Epithelial cell of proximal tubule (primary cell): ENCODE data around the gene TIAM2. TPM values are rescaled to one million over a fixed set of nuclear protein-coding genes. Genes with fewer than 3 reads are reported as not detected.
"Not testable (repeated sequence)": the region's sequence is repeated elsewhere in the genome, so short reads cannot be mapped to it uniquely, and the experiment has no call there.

ENCODE experiments used
- DNase-seq: peaks from one replicate; pipeline ENCODE4 v3.0.0-alpha.2; 2011; ENCODE audit warnings: low read depth
- H3K4me3 ChIP-seq: 2 replicates; pipeline ENCODE4 v1.5.1; 2011; ENCODE audit warnings: low read depth, mild to moderate bottlenecking, low read length
- CTCF ChIP-seq: conservative IDR thresholded peaks from 2 replicates; pipeline ENCODE4 v1.5.1; 2012; ENCODE audit warnings: low read depth, mild to moderate bottlenecking, low read length
- total RNA-seq: library from RNA; depleted of rRNA; stranded (reverse); fragments of >200 nt; gene quantifications from 2 replicates; pipeline ENCODE4 v1.2.3, GENCODE V29; 2015

The TIAM2 gene
- total RNA-seq, 1 donor from 2014 or later, result 9.9 TPM

- H3K4me3 ChIP-seq, result no peak overlapping the region
- no peak for TF ChIP-seq CTCF
- DNase-seq, result no peak
Observed at GRCh38 chr6:155115893-155116570, 120.9 kb downstream of the TIAM2 start.

GRCh38 chr6:155116571-155116910 is 121.4 kb downstream of the TIAM2 start:
- DNase-seq, result no peak
- no peak for TF ChIP-seq CTCF
- H3K4me3 ChIP-seq, result no peak overlapping the region

- H3K4me3 ChIP-seq, result no peak overlapping the region
- DNase-seq, result no peak
- no peak for TF ChIP-seq CTCF
Observed at GRCh38 chr6:155117256-155117655, 122.1 kb downstream of the TIAM2 start.

GRCh38 chr6:155117785-155118184 is 122.7 kb downstream of the TIAM2 start:
- no peak for TF ChIP-seq CTCF
- H3K4me3 ChIP-seq, result no peak overlapping the region
- no peak for DNase-seq

GRCh38 chr6:155119201-155119600 is 124.1 kb downstream of the TIAM2 start:
- H3K4me3 ChIP-seq, result not testable (repeated sequence)

GRCh38 chr6:155120034-155120433 is 124.9 kb downstream of the TIAM2 start:
- no peak overlapping the region for H3K4me3 ChIP-seq
- no peak for DNase-seq
- no peak for TF ChIP-seq CTCF

More at GRCh38 chr6:155119201-155119600, 124.1 kb downstream of the TIAM2 start:
- not testable (repeated sequence) for DNase-seq

GRCh38 chr6:155121294-155121693 is 126.2 kb downstream of the TIAM2 start:
- DNase-seq, result no peak
- H3K4me3 ChIP-seq, result no peak overlapping the region
- TF ChIP-seq CTCF, result no peak

GRCh38 chr6:155121699-155122098 is 126.6 kb downstream of the TIAM2 start:
- TF ChIP-seq CTCF, result no peak
- DNase-seq, result no peak
- H3K4me3 ChIP-seq, result no peak overlapping the region
